Stimulated activated naive CD4-positive, alpha-beta T cell treated with Interleukin-2 at 50 U/mL for 16 hours (primary cell): ENCODE data around the gene SLC35E2B.
"Not testable (repeated sequence)": the region's sequence is repeated elsewhere in the genome, so short reads cannot be mapped to it uniquely, and the experiment has no call there.

Source experiments
- DNase-seq: peaks from one replicate; lab custom pipeline; 2025; lab: John Stamatoyannopoulos, UW

SLC35E2B gene

DNA sequence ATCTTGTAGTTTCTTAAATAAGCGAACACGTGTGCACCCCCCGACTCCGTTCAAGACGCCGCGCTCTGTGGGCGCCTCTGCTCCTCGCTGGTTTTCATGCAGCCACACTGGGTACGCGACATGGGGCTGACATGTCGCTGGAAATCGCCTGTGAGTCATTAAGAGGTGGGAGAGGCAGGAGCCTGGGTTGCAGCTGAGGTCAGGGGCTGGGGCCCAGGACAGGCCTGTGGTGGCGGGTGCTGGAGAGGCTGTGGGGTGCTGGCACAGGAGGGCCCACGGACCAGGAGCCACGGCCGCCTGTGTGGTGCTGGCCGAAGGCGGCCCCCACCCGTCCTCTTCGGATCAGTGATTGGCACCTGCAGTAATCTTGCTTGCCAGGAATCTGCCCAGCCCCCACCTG, 17.8 kb downstream of the SLC35E2B start:
- not testable (repeated sequence) for DNase-seq

DNA sequence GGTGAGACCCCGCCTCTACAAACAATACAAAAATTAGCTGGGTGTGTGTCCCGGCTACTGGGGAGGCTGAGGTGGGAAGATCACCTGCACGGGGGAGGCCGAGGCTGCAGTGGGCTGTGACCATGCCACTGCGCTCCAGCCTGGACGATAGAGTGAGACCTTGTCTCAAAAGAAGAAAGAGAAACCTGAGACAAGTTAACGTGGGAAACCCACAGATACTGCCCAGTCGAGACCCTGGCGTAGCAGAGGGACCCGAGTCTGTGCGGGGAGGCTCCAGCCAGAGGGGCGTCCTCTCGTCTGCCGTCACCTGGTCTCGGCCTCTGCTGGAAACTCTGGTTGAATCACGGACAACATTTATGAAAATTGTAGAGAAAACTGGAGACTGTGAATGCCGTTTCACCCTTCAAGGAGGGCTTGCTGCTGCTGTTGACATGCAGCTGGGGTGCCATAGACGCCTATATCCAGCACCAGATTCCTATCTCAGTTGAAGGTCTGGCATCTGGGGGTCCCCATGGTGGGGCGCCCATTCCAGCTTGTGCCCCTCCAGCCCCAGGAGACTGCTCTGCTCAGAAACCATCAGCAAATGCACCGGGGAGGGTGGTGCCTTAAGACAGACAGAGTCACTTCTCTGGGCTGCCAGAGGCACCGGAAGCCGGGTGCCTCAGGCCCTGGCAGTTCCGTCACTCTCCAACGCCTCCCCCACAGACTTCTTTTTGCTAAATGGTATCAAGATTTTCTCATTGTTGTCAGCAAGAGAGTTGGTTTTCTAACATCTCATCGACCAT, 20.2 kb downstream of the SLC35E2B start:
- no peak for DNase-seq

DNA sequence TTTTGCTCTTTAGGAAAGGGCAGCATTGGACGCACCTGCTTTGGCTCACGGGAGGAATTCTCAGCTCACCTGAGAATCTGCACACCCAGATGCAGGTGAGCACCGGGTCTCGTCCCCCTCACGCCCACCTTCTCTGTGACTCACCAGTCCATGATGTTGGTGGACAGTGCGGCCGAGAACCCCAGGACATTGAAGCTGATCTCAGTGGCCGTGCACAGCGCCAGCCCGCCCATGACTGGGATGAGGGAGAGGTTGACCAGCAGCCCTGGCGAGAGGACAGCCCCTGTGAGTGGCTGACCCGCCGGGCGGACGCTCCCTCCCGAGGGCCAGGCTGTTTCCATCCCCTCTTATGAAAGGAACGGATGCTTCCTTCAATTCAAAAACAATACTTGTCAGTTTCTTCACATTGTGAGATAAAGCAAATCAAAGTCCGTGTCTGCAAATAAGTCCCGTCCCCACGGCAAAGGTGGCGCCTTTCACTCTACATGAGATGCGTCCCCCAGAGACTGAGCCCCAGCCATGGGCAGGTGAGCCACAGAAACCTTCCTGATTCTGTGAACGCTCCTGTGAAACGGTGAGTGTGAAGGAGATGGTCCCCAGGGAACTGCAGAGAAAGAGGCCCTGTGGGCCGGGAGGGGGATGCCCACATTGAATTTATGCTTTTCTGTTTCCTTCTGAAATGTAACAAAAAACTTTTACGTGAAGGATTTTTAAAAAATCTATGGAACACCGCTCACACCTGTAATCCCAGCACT, 21.1 kb downstream of the SLC35E2B start:
- no peak for DNase-seq

DNA sequence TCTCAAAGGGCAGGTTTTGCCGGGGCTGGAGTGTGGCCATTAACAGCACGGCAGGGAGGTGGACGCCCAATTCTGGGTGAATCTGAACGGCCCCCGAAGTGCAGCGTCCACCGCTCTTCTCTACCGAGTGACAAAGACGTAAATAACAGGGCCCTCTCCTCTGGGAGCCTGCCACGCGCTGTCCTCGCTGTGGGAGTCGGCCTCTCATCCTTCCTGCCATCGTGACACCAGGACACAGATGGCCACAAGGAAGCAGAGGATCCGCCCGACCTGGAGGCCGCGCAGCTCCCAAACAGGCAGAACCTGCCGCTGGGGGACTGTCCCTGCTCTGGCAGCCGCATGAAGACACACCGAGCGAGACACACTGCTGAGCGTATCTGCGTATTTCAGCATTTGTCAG, 21.7 kb downstream of the SLC35E2B start:
- DNase-seq = no peak

DNA sequence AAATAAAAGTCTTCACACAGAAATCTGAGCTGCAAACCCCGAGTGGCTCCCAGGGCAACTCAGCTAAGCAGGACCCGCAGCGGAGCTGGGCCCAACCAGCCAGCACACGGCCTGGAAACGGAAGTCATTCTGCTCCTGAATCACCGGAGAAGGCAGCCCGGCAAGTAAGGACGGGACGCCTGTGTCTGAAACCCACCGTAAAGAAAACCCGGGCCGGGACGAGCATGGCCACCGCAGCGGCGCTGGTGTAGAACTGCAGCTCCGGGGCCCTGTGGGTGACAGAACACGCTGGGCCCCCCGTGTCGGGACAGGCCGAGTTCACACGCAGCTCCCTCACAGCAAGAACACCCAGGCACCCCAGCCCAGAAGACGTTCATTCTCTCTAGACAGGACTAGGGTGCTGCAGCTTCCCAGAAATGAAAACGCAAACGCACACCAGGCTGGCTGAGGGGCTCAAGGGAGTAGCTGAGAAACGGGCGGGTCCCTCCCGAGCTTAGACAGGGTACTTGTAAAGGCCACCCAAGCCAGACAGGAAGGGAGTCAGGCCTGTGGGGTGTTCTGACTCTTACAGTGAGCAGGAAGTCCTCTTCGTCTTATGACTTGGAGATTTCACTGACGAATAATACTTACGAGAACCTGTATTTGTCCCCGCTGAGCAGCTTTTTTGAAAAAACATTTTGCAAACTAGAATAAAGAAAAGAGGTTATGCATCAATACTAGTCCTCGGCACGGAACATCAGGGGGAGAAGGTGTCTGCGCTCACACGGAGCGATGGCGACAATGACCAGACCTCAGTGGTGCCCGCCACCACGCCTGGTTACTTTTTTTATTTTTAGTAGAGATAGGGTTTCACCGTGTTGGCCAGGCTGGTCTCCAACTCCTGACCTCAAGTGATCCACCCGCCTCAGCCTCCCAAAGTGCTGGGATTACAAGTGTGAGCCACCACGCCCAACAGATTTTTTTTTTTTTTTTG, 22.8 kb downstream of the SLC35E2B start:
- DNase-seq = no peak

DNA sequence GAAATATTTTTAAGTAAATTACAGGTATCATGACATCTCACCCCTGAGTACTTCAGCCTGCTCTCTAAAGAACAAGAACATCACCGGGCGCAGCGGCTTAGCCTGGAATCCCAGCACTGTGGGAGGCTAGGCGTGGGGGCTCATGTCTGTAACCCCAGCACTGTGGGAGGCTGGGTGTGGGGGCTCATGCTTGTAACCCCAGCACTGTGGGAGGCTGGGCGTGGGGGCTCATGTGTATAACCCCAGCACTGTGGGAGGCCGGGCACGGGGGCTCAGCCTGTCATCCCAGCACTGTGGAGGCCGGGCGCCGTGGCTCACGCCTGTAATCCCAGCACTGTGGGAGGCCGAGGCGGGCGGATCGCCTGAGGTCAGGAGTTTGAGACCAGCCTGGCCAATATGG, 26.1 kb downstream of the SLC35E2B start:
- DNase-seq = no peak

DNA sequence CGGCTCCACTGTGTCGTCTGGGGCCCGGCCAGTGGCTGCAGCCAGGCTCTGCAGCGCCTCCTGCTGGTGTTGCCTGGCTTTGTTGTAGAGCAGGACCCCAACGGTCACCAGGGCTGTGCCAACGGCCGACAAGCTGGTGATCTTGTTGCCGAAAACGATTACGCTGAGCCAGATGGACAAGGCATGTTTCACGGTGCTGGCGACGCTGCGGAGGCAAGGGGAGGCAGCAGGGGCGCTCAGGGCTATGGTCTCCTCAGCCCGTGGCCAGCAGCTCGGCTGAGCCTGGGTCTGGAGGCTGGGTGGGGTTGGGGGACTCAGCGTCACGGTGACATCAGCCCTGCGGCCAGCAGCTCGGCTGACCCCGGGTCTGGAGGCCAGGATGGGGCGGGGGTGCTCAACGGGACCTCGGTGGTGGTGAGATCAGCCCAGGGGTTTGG, 26.8 kb downstream of the SLC35E2B start:
- DNase-seq = peak; percentile 9

DNA sequence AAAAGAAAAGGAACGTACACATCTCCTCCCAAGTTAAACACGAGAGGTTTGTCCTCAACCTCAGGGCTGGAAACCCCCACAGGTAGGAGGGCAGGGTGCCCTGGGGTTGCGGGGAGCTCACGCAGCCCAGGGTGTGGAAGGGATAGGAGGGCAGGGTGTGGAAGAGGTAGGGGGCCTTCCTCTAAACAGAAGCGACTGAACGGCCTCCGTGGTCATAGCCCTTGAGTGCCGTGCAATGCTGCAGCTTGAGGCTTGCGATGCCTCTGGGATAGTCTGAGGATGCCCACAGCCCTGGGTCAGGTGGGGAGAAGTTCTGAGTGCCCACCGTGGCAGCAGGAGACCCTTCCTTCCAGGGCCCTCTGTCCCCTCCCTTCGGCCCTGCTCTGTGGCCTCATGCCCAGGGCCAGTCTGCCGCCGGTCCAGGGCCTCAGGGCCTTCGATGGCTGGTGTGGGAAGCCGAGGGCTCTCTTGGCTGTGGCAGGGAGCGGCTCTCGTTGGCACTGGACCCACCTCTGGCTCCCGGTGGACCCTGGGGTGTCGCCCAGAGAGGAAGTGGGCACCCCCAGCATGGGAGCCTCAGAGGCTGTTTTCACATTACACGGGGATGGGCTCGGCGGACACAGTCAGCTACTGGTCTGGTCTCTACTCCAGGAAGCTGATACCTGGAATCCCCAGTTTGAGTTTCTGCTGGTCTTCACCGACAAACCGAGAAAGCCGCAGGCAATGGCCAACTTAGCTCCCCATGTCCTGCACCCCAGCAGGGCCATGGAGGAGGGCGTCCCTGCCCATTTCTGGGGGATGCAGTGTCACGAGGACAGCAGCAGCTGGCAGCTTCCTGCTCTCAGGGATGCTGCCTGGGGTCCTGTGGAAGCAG, 27.4 kb downstream of the SLC35E2B start:
- DNase-seq = no peak

DNA sequence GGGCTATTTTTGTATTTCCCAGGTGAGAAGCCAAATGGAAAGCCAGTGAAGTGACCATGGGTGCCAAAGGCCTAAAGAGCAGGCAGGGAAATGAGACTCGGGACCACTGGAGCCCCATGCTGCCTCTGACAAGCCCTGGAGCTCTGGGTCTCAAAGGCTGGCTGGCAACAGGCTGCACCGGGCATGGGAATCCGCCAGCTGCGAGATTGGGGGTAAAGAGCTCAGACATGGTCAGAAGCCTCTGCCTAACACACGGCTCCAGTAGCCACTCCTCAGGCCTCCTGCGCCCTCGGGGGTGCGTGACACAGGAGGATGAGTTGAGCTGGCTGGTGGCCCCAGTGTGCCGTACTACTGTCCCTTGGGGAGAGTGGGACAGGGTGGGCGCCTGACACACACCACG, 28.3 kb downstream of the SLC35E2B start:
- not testable (repeated sequence) for DNase-seq

DNA sequence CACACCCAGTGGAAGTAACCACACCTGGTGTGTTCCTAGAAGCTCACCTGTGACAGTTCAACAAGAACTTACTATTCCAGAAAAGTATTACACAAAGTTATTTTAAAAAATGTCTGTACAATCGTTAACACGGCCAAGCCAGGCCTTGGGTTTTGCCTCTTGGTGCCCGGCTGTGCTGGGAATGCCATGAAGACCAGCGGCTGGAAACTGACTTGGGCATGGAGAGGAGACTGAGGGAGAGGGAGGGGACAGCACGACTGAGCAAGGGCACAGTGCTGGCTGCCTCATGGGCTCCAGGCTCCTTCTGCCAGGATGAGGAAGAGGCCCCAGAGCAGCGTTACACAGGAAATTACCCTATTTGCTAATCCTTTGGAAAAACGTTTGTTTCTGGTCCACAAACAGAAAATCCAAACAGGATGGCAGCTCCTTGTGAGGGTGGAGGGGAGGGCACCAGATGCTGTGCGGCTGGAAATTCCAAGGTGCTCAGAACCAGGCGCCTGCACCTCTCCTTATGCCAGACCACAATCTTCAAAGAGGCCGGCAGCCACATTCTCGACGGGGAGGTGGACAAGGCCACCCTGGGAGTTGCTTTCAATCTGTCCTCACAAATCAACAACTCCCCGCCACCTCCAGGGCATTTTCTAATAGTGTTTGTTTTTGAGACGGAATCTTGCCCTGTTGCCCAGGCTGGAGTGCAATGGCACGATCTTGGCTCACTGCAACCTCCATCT, 29.6 kb downstream of the SLC35E2B start:
- not testable (repeated sequence) for DNase-seq

DNA sequence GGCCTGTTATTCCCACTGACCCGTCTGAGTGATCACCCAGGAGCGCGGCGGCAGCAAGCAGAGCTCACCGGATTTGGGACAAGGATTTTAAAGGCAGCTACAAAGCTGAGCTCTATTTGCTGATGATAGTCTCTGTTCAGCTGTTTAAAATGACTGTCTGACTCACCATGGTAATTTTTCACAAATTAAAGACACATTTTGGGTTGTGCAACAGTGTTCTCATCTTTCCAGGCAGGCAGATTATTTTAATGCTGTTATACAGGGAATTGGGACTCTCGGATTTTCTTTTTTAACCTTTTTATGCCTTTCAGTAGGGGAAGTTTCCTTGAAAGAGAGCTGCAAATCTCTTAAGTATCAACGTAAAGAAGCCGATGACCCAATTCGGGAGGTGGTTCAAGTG, 30.2 kb downstream of the SLC35E2B start:
- not testable (repeated sequence) for DNase-seq

DNA sequence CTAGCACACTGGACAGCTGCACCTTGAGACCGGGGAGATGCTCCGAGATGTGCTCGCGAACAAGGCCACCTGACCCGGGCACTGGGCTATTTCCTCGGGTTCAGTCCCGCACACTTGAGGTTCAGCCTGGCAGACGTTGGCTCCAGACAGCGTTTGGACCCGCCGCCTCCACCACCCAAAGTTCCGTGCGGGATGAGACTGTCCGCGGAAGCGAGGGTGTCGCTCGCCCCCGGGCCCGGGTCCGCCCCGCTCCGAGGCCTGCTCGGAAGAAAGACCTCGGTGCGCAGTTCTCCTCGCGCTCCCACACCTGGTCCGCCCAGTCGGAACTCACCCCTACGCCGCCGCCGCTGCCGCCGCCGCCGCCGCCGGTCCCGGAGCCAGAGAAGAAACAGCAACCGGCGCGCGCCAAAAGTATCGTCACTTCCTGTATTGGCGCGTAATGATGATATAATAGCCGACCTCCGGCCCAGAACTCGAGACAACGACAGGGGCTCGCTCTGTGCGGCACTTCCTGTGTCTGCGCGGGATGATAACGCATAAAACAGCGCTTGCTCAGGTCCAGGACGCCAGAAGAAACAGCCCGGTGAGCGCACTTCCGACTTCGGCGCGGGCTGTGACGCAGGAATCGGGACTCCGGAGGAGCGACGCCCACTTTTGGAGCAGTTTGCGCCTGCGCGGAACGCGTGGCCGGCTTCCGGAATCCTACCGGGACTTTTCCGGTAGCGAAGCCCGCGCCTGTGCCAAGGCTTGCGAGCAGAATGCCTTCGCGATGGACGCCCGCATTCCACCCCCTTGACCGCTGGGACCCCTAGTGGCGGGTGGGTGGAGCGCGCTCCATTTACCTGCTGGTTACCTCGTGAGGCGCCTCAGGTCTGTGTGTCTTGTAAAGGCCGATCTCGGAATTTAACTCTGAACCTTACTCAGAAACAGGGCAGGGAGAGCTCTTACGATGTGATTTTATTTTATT, 33.7 kb downstream of the SLC35E2B start, which contains the start of gene CDK11B:
TSS of gene CDK11B (minus strand) at position 422 of the 967 bp plus-strand sequence. CDS start 1,519 bp downstream, outside the sequence.
- peak; percentile 99 for DNase-seq

DNA sequence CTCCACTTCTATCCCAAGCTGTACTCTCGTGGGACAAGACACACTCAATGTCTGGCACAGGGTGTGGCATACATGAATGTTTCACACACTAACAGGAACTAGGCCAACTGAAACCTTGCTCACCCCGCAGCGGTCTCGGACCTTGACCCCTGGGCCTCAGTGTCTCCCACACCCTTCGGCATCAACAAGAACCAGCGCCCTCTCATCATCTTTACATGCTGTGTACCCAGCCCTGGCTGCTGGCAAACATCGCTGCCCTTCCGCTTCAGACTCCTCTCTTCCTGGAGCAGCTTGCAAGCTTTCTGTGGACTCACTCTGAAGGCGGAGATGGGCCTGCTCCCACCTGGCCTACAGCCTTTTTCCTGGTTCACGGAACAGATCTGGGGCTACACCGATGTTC, 44.3 kb downstream of the SLC35E2B start:
- not testable (repeated sequence) for DNase-seq

DNA sequence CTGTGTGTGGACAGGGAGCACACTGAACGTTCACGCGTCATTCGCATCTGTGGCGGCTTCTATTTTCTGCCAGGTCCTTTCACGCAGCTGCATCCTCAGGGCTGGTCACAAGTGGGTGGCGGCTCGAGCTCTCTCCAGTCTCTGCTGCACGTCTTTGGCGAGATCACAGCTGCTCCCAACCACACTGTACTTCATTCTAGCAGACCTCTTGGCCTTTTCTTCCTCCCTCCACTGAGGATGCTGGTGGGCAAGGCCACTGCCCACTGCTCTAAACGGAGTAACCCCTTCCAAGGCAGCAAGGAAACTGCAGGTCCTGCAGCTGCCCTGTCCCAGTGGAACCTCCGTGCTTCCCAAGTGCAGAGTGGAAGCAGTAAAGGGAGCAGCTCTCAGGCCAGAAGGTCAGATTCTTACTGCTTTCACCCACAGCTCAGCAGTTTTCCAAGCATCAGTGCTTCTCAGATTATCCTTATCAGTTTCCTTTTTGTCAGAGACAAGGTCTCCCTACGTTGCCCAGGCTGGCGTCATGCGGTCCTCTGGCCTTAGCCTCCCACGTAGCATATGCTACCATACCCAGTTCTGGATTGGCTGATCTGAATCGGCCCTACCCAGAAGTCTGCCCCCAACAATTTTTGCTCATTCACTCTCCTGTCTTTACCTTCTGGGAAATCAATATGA, 44.9 kb downstream of the SLC35E2B start:
- DNase-seq = not testable (repeated sequence)

DNA sequence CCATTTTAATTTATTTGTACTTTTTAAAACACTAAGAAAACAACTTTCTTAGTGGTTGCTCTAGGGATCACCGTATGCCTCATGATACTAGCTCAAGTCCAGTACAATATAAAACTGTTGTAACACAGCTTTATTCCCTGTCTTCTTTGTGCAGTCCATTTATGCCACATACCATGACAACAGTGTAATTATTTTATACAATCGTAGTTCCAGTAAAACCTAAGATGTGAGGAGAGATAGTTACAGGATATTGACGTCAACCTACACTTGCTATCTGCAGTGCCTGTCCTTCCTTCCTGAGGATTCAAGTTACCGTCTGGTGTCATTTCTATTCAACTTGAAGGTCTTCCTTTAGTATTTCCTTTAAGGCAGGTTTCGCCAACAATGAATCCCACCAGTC, 46.3 kb downstream of the SLC35E2B start:
- DNase-seq = not testable (repeated sequence)

DNA sequence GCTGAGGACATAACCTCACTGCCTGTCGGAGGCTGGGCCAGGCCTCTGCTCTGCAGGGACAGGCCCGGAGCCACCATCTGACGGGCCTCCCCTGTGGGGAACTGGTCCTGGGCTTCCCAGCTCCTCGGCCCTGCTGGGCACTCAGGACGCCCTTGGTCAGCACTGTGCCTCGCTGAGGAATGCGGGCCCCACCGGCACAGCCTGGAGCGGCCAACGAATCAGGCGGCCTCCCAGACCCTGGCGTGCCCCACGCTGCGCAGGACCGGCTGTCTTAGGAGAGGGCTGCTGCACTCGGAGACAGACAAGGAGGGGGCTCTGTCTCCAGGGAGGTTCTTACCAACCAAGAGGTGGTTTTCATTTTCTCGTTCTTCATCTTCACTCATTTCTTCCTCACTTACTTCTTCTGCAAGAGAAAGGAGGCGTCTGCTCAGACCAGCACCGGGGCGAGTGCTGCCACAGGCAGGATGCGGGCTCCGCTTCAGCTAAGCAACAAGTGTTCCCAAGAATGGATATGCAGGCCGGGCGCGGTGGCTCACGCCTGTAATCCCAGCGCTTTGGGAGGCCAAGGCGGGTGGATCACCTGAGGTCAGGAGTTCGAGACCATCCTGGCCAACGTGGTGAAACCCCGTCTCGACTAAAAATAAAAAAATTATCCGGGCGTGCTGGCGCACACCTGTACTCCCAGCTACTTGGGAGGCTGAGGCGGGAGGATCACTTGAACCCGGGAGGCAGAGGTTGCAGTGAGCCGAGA, 51.7 kb downstream of the SLC35E2B start:
- DNase-seq = not testable (repeated sequence)

DNA sequence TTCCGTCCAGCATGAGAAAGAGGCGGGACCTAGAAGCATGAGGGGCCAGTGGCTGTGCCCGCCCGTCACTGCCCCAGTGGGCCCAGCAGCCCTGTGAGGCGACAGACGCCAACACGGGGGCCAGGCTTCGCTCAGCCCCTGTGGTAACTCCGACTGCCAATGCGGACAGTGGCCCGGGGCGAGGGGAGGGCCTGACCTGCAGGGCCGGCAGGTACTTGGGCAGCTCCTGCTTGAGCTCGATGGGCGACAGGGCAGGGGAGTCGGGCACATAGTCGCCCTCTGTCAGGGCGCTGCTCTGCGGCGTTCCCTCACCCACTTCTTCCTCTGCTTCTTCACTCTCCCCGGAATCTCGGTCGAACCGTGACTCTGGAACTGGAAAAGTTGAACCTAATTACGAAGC, 52.5 kb downstream of the SLC35E2B start:
- DNase-seq = not testable (repeated sequence)

DNA sequence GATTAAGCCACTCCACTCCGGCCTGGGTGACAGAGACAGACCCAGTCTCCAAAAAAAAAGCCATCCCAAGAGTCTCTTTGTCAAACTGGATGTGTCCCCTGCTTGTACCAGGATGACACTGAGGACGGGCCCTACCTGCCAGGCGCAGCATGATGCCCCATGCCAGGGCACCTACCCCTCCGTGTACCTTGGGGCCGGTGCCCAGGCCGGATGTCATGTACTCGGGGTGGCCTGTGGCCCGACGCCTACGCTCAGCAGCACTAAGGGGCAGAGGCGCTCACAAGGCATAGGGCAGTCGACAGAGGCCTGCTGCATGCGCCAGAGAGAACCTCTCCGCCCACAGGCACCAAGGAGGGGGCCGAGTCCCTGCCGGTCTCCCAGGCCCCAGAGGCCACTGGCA, 53.2 kb downstream of the SLC35E2B start:
- not testable (repeated sequence) for DNase-seq
